ENCODE results near the gene DCLK1.

DNA sequence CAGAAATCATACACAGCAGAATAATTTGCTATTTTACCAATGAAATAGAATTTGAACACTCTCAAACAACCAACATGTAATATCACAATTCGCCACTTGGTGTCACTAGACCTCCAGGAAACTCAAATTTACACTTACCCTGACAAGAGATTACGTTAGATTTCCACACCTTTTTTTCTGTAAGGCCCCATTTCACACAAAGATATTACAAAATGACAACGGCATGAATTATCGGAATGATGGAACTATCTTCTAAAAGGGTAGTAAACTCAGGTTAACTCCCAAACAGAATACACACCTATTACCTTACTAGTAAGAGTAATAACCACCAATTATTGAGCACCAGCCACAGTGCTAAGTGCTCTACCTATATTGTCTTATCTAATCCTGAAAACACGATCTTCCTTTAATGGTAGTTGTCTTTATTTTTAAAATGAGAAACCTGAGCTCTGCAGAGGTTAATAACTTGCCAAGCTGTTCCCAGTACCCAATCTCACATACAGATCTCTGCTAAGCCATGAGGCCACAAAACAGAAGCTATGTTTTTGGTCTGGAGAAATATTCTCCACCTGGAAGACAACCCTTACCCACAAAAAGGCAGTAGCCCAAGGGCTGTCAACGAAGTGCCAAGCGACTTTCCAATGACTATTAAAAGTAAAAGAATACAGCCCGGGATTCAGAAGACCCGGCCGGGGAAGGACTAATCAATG is 152.4 kb downstream of the DCLK1 start:
- TF ChIP-seq, protein P1, sequence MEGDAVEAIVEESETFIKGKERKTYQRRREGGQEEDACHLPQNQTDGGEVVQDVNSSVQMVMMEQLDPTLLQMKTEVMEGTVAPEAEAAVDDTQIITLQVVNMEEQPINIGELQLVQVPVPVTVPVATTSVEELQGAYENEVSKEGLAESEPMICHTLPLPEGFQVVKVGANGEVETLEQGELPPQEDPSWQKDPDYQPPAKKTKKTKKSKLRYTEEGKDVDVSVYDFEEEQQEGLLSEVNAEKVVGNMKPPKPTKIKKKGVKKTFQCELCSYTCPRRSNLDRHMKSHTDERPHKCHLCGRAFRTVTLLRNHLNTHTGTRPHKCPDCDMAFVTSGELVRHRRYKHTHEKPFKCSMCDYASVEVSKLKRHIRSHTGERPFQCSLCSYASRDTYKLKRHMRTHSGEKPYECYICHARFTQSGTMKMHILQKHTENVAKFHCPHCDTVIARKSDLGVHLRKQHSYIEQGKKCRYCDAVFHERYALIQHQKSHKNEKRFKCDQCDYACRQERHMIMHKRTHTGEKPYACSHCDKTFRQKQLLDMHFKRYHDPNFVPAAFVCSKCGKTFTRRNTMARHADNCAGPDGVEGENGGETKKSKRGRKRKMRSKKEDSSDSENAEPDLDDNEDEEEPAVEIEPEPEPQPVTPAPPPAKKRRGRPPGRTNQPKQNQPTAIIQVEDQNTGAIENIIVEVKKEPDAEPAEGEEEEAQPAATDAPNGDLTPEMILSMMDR (IDR thresholded peaks at IDR 0.05; ENCODE audit: low read depth, low read length, missing input control) = peak; percentile 80
- TF ChIP-seq RAD21 (IDR thresholded peaks at IDR 0.05) (peak; percentile 89 to 90), TAF1 (conservative IDR thresholded peaks at IDR 0.05) (no peak), MAX (IDR thresholded peaks at IDR 0.05) (no peak), EGR1 (IDR thresholded peaks at IDR 0.05; ENCODE audit: low read depth in 2 of 2) (no peak), HNF4A (conservative IDR thresholded peaks at IDR 0.05) (no peak), SP1 (IDR thresholded peaks at IDR 0.05) (no peak), FOXA1 (IDR thresholded peaks at IDR 0.05) (no peak), JUND (IDR thresholded peaks at IDR 0.05) (no peak), YY1 (IDR thresholded peaks at IDR 0.05) (no peak), ZBTB33 (IDR thresholded peaks at IDR 0.05) (no peak)
- TF ChIP-seq, protein P2, sequence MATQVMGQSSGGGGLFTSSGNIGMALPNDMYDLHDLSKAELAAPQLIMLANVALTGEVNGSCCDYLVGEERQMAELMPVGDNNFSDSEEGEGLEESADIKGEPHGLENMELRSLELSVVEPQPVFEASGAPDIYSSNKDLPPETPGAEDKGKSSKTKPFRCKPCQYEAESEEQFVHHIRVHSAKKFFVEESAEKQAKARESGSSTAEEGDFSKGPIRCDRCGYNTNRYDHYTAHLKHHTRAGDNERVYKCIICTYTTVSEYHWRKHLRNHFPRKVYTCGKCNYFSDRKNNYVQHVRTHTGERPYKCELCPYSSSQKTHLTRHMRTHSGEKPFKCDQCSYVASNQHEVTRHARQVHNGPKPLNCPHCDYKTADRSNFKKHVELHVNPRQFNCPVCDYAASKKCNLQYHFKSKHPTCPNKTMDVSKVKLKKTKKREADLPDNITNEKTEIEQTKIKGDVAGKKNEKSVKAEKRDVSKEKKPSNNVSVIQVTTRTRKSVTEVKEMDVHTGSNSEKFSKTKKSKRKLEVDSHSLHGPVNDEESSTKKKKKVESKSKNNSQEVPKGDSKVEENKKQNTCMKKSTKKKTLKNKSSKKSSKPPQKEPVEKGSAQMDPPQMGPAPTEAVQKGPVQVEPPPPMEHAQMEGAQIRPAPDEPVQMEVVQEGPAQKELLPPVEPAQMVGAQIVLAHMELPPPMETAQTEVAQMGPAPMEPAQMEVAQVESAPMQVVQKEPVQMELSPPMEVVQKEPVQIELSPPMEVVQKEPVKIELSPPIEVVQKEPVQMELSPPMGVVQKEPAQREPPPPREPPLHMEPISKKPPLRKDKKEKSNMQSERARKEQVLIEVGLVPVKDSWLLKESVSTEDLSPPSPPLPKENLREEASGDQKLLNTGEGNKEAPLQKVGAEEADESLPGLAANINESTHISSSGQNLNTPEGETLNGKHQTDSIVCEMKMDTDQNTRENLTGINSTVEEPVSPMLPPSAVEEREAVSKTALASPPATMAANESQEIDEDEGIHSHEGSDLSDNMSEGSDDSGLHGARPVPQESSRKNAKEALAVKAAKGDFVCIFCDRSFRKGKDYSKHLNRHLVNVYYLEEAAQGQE (IDR thresholded peaks at IDR 0.05) = no peak
